ENCODE data around the gene VASH1.
"Not testable (repeated sequence)": the region's sequence is repeated elsewhere in the genome, so short reads cannot be mapped to it uniquely, and the experiment has no call there.

VASH1 gene

DNA sequence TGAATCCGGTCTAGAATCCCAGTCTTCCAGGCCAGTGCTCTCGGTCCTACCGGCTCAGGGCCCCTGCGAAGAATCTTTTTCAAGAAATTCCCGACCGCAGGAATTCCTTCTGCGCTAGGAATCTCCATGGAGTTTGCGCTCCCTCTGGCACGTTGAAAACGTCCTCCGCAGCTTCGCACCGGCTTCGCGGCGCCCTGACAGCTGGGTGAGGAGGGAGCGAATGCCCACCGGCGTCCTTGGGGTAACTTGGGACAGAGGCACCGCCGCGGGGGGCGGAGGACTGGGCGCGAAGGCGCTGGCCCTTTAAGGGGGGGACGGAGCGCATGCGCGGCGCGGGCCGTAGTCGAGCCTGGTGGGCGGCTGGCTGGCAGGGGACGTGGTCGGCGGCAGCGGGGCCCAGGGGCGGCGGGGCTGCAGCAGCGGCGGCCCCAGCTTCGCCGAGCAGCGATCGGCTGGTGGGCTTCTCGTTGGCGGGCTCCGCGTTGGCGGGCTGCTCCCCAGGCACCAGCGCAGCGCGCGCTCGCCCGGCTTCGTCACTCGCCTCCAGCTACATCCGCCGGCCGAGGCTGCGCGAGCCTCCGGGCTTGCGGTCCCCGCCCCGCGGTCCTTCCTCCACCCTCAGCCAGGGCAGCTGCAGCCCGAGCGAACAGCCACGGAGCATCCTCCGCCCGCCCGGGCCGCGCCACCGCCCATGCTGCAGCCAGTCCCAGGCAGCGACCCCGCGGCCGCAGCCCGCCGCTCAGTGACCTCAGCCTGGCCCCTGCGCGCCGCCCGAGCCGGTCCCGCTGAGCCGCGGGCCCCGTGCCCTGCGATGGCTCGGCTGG lies at the start of gene VASH1:
Gene VASH1 (plus strand): TSS at position 333 of the 824 bp plus-strand sequence. CDS start 1,354 bp downstream, outside the sequence.
- peak; percentile 85 for DNase-seq (ENCODE audit: low read depth)

DNA sequence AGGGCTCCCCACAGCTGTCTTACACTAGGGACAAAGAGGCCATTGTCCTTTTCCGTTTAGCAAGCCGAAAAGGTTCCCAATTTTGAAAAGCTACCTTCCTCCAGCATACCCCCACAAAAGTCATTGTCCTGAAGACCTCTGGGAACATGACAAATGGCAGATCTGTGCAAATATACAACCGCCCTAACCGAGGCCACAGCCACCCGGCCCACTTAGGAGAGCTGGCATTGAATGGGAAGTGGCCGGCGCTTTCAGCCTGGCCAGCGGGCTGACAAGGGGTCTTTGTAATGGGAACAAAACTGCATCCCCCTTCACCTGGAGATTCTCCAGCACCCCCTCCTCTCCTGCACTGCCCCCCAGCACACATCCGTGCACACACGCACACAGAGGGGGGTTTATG lies 48.1 kb upstream of the VASH1 start:
- no peak for DNase-seq (ENCODE audit: low read depth)

DNA sequence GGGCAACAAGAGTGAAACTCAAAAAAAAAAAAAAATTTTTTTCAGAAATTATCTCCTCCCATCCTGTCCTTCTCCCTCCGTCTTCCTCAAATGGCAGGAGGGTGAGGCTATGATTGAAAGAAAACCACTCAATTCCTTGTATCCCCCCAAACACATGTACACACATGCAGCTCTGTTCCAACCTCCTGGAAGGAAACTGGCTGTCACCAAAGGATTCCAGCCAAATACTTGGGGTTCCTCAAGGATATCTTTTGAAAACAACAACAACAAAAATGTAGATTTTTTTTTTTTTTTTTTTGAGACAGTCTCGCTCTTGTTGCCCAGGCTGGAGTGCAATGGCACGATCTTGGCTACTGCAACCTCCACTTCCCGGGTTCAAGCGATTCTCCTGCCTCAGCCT lies 46.8 kb upstream of the VASH1 start:
- DNase-seq (ENCODE audit: low read depth) = no peak

DNA sequence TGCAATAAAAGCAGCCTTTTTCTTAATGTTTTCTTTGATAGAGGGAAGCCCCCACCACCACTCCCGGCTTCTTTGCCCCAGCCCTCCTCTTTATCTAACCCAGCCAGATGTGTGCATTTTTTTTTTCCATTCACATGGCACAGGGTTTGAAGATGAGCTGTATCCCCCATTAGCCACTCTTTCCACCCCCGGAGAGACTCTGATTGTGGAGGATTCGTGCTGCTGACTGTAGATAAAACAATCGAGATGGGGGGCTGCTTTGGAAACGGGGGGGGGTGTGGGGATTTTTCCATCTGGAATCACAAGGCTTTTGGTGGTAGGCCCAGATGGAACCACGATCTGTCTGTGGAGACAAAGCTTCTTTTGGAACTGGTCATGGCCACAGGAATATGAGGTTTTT lies 46.2 kb upstream of the VASH1 start:
- DNase-seq (ENCODE audit: low read depth) = no peak

DNA sequence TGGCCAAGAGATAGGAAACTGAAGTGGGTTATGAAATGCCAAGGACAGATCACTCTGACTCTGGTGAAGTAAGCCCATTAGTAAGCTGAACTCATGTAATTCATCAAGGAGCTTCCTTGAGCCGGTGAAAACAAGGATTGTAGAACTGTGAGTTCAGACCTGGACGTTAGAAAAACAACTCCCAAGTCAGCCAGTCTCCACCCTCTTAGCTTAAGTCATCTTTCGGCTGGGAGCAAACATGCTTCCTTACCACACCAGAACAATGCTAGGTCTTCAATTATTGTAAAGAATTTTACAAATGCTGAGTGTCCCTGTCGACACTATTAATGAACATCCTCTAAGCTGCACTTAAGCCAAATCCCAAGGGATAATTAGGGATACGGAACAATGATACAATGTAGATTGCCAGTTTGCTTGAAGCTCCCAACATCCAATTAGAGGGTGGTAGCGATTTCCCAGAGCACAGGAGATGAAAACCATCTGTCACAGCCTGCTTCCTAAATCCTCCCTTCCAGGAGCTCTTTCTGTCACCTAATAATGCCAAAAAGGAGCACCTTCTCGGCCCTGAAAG lies 45.7 kb upstream of the VASH1 start:
- DNase-seq (ENCODE audit: low read depth) = peak; percentile 21

DNA sequence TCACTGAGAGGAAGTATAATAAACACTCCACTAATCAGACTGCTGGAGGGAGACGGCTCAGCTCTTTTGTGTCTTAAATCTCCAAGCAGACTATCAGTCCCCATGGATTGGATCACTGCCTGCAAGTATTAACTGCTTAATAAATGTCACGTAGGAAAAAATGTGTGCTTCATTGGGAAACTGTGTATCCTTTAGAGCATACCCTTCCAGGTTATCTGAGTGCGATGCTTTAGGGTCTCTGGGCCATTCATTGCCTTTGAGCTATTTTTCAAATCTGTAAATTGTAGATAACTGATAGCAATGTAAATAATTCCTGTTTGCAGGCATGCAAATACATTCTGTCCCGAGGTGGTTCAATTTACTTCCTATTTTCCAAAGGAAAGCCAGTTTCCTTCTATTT lies 45.0 kb upstream of the VASH1 start:
- DNase-seq (ENCODE audit: low read depth) = no peak

DNA sequence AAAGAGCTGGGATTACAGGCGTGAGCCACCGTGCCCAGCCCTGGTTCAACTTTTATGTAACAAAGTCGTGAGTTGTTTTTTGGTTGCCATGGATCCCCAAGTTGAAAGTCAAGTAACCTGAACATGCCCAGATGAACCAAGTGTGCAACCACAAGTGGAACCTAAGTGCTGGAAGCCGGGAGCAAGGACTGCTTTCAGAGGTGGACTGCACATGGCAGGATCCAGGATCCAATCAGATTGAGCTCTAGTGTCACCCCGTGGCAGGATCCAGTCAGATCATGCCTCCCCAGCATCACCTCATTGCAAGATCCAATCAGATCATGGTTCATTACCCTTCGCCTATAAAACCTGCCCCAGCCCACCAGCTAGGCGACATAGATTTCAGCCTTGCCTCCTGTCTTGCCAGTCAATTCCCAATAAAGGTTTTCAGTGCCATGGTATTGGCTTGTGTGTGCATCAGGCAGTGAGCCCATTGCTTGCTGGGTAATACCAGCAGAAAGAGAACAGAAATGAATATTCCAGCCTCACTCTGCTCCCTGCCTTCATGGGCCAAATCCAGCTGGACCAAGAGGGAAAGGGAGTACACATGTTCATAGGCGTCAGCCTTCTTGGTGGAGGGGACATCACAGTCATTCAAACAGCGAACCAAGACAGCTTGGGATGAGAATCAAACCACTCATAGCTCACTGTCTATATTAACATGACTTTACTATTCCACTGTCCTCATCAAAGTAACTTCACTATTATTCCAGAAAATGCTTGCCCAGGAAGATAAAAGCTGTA lies 43.6 kb upstream of the VASH1 start:
- DNase-seq (ENCODE audit: low read depth) = no peak

GRCh38 chr14:76718306-76719040 lies 42.8 kb upstream of the VASH1 start:
- DNase-seq (ENCODE audit: low read depth) = no peak

GRCh38 chr14:76719666-76720065 lies 41.6 kb upstream of the VASH1 start:
- DNase-seq (ENCODE audit: low read depth) = no peak

DNA sequence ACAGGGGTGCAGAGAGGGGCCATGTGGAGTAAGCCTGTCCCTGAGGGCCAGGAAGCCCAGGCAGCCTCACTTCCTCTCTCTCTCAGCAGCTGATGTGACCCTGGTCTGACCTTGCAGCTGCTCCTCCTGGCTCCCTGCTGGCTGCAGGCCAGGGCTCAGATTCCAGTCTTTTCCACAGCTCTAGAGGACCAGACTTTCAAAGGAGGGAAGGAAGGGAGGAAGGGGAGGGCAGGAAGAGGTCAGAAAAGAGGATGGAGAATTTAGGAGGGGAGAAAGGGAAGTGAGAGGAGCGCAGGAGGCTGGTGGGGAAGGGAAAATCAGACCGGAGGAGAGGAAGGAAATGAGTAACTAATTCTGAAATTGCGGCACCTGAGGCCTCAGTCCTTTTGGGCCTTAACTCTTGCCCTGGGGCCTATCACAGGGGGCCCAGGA lies 40.9 kb upstream of the VASH1 start:
- peak; percentile 56 for DNase-seq (ENCODE audit: low read depth)

DNA sequence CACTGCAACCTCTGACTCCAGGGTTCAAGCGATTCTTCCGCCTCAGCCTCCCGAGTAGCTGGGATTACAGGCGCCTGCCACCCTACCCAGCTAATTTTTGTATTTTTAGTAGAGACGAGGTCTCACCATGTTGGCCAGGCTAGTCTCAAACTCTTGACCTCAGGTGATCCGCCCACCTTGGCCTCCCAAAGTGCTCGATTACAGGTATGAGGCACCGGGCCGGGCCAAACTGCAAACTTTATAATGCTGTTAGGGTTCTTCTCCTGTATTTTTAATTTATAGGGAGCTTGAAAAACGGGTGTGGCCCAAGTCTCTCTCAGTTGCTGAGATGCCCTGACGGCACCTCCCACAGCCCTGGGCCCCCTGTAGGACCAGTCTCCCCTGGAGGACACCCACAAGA lies 39.8 kb upstream of the VASH1 start:
- not testable (repeated sequence) for DNase-seq (ENCODE audit: low read depth)

DNA sequence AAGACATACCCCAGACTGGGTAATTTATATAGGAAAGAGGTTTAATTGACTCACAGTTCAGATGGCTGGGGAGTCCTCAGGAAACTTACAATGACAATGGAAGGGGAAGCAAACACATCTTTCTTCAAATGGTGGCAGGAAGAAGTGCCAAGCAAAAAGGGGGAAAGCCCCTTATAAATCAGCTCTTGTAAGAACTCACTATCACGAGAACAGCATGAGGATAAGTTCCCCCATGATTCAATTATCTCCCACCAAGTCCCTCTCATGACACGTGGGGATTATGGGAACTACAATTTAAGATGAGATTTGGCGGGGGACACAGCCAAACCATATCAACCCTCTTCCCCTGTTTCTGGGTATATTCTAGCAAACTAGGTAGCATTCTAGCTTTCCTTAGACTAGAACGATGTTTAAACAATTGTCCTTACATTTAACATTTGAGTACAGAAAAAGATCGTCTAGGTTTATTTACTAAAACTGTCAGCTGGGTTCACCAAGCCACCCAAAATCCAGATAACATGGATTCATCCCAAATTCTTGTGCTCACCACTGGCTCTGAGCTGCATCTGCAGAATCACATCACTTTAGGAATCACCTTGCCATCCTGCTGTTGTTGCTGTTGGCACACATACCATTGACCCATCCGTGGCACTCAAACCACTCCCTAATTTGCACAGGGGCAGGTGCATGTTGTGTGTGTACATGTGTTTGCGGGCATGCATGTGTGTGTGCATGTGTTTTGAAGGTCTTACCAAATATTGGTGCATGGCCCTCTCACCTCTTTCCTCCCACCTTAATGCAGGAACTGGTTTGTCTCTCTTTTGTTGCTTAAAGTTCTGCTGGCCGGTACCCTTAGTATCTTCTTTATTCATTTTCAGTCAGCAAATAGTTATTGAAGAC lies 36.4 kb upstream of the VASH1 start:
- DNase-seq (ENCODE audit: low read depth) = no peak

DNA sequence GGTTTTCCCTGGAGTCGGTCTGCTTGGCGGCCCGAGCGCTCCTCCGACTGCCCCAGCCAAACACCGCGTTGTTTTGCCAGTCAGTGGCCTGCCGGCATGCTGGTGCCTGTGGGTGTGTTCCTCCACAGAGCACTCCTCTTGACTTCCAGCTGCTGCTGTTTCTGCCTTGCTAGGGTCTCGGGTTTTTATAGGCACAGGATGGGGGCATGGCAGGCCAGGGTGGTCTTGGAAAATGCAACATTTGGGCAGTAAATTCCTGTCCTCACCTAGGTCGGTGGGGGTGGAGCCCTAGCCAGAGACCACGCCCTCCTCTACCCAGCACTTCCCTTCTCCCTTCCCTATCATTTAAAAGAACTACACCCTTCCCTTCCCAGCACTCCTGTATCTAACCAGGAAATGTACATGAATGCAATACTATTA lies 34.7 kb upstream of the VASH1 start:
- DNase-seq (ENCODE audit: low read depth) = no peak

- no peak for DNase-seq (ENCODE audit: low read depth)
Measured at GRCh38 chr14:76727384-76727783, 33.9 kb upstream of the VASH1 start.

DNA sequence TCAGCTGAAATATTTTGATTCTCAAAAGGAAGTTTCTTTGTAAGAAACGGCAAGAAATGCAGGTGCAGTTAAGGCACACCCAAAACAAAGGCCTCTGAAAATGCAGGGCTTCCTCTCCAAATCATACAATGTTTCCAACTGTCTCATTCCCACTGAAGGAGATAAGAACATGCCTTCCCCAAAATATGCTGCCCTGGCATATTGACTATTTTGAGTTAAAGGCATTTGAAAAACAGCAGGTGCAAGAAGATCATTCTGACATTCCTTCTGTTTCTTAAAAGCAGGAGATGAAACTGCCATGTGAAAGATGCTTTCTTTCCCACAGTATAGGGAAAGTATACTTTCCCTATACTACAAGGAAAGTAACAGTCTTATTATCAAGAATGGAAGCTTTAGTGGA lies 33.4 kb upstream of the VASH1 start:
- no peak for DNase-seq (ENCODE audit: low read depth)

GRCh38 chr14:76729258-76729657 lies 32.0 kb upstream of the VASH1 start:
- DNase-seq (ENCODE audit: low read depth) = no peak

DNA sequence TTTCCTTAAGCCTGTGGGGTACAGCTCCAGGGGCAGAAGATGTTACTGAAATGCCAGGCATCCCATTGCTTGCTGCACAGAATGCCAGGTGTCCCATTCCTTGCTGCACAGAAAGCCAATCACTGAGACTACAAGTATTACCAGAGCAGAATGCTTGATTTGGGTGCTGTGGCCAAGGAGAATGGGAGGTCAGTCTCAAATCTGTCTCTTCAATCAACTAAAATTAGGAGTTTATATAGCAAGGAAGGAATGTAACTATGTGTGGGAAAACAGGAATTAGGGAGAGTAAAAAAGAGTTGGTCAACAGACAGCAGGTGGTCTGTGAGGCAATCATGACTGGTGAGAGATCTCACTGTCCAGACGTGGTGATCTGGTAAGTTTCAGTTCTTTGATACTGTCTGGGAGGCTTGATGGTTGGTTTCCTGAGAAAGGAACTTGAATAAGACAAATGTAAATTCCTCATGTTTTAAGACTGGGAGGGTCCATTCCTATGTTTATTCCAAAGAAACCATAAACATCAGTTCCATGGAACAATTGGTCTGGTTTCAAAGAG lies 31.2 kb upstream of the VASH1 start:
- DNase-seq (ENCODE audit: low read depth) = peak; percentile 10

DNA sequence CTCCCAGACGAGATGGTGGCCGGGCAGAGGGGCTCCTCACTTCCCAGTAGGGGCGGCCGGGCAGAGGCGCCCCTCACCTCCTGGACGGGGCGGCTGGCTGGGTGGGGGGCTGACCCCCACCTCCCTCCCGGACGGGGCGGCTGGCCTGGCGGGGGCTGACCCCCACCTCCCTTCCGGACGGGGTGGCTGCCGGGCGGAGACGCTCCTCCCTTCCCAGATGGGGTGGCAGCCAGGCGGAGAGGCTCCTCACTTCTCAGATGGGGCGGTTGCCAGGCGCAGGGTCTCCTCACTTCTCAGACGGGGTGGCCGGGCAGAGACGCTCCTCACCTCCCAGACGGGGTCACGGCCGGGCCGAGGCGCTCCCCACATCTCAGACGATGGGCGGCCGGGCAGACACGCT lies 26.8 kb upstream of the VASH1 start:
- DNase-seq (ENCODE audit: low read depth) = not testable (repeated sequence)

GRCh38 chr14:76736514-76736913 lies 24.8 kb upstream of the VASH1 start:
- no peak for DNase-seq (ENCODE audit: low read depth)

DNA sequence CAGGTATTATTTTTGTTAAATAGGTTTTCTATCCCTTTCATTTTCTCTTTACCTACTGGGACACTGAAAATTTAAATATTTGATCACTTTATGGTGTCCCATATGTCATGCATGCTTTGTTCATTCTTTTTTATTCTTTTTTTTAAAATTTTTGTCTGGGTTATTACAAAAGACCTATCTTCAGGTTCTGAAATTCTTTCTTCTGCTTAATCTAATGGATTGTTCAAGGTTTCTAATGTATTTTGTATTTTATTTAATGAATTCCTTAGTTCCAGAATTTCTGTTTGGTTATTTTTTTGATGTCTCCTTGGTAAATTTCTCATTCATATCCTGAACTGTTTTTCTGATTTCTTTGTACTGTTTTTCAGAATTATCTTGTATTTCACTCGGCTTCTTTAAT lies 20.2 kb upstream of the VASH1 start:
- no peak for DNase-seq (ENCODE audit: low read depth)

- no peak for DNase-seq (ENCODE audit: low read depth)
Measured at GRCh38 chr14:76742185-76742584, 19.1 kb upstream of the VASH1 start.

Measured in iris pigment epithelial cell (primary cell).